Type B pancreatic cell (in vitro differentiated cells): ENCODE measurements around the gene MYO3B. TPM values are rescaled to one million over a fixed set of nuclear protein-coding genes. Genes with fewer than 3 reads are reported as not detected.
A peak's percentile ranks its signal among the peaks of the same experiment; 100 is the strongest.

Source experiments
- DNase-seq: peaks from one replicate; pipeline ENCODE4 v3.0.0; 2021; ENCODE audit warnings: mixed read lengths; ENCODE audit not compliant: unreplicated experiment; ENCODE audit errors: extremely low spot score
- H3K27ac Mint-ChIP-seq: 2 replicates; pipeline ENCODE4 v1.8.0; 2021; ENCODE audit warnings: mild to moderate bottlenecking, mixed read lengths
- H3K27me3 Mint-ChIP-seq: 2 replicates; pipeline ENCODE4 v1.8.0; 2021; ENCODE audit warnings: mixed read lengths
- H3K36me3 Mint-ChIP-seq: 2 replicates; pipeline ENCODE4 v1.8.0; 2021; ENCODE audit warnings: mixed read lengths
- H3K4me1 Mint-ChIP-seq: one replicate; pipeline ENCODE4 v1.8.0; 2021; ENCODE audit warnings: mixed read lengths; ENCODE audit not compliant: unreplicated experiment
- H3K4me3 Mint-ChIP-seq: 2 replicates; pipeline ENCODE4 v1.8.0; 2021; ENCODE audit warnings: mild to moderate bottlenecking, mixed read lengths
- H3K9me3 Mint-ChIP-seq: 2 replicates; pipeline ENCODE4 v1.8.0; 2021; ENCODE audit warnings: mixed read lengths
- CTCF ChIP-seq: fragments of 200-600 bp; sonication (generic); conservative IDR thresholded peaks from 2 replicates; pipeline ENCODE4 v1.5.0; 2021; ENCODE audit warnings: antibody characterized with exemption, mild to moderate bottlenecking
- total RNA-seq: library from RNA; stranded (reverse); gene quantifications from 2 replicates; pipeline ENCODE4 v1.2.1, GENCODE V29; 2021; ENCODE audit warnings: low replicate concordance

The MYO3B gene
- total RNA-seq, 1 donor from 2014 or later = 0.46 TPM

- H3K36me3 Mint-ChIP-seq = no peaks in the 10 kb centered on the region
- H3K27ac Mint-ChIP-seq = no peak overlapping the region
- no peaks in the 10 kb centered on the region for H3K27me3 Mint-ChIP-seq
- no peaks in the 10 kb centered on the region for H3K4me1 Mint-ChIP-seq
- DNase-seq = no peak
- H3K4me3 Mint-ChIP-seq = no peak overlapping the region
- H3K9me3 Mint-ChIP-seq = peaks cover 5% of the 10 kb centered on the region
- TF ChIP-seq CTCF = no peak
Observed at GRCh38 chr2:170449034-170449433, 271.1 kb downstream of the MYO3B start.

- Mint-ChIP-seq H3K4me1 (no peaks in the 10 kb centered on the region), H3K27me3 (no peaks in the 10 kb centered on the region), H3K36me3 (no peaks in the 10 kb centered on the region), H3K27ac (no peak overlapping the region), H3K4me3 (peak overlapping the region; percentile 16), H3K9me3 (no peaks in the 10 kb centered on the region)
- no peak for TF ChIP-seq CTCF
- no peak for DNase-seq
Observed at GRCh38 chr2:170454471-170455372, 276.8 kb downstream of the MYO3B start.

GRCh38 chr2:170455617-170456426 lies 277.9 kb downstream of the MYO3B start:
- Mint-ChIP-seq H3K4me1 (no peaks in the 10 kb centered on the region), H3K27ac (no peak overlapping the region), H3K9me3 (no peaks in the 10 kb centered on the region), H3K27me3 (no peaks in the 10 kb centered on the region), H3K4me3 (no peak overlapping the region), H3K36me3 (no peaks in the 10 kb centered on the region)
- no peak for TF ChIP-seq CTCF
- no peak for DNase-seq

GRCh38 chr2:170456914-170457313 lies 279.0 kb downstream of the MYO3B start:
- no peak for DNase-seq
- no peak for TF ChIP-seq CTCF
- Mint-ChIP-seq H3K4me1 (no peaks in the 10 kb centered on the region), H3K27ac (no peak overlapping the region), H3K4me3 (no peak overlapping the region), H3K27me3 (no peaks in the 10 kb centered on the region), H3K36me3 (no peaks in the 10 kb centered on the region), H3K9me3 (no peaks in the 10 kb centered on the region)

GRCh38 chr2:170457742-170458141 lies 279.8 kb downstream of the MYO3B start:
- no peak for DNase-seq
- Mint-ChIP-seq H3K27me3 (peaks cover 4% of the 10 kb centered on the region), H3K4me3 (no peak overlapping the region), H3K9me3 (no peaks in the 10 kb centered on the region), H3K36me3 (no peaks in the 10 kb centered on the region), H3K4me1 (no peaks in the 10 kb centered on the region), H3K27ac (no peak overlapping the region)
- no peak for TF ChIP-seq CTCF
